IMR-90 (cell line): ENCODE measurements around the gene PNMA1. TPM values are rescaled to one million over a fixed set of nuclear protein-coding genes. Genes with fewer than 3 reads are reported as not detected.

Experiments used
- ATAC-seq: fragments of 200-7000 bp; cut with Tn5 transposase; 2 replicates; pipeline ENCODE4 v1.9.1; 2020; ENCODE audit warnings: low read depth, mild to moderate bottlenecking, moderate library complexity
- BruUV-seq: library from RNA; stranded (reverse); fragments of 400-500 nt; replicated peaks from 2 replicates; lab custom pipeline; 2021; lab: Mats Ljungman, UMichigan
- CTCF ChIA-PET: fragments of 300-600 bp; formaldehyde crosslinking; extraction: SDS; loops from one replicate; lab custom pipeline; 2021; ENCODE audit warnings: antibody characterized with exemption; lab: Yijun Ruan, JAX
- POLR2A ChIA-PET: fragments of 300-600 bp; sonication (Branson Sonifier 250); formaldehyde crosslinking; loops from one replicate; lab custom pipeline; 2022; ENCODE audit warnings: antibody characterized with exemption; ENCODE audit not compliant: unreplicated experiment; lab: Charles Lee
- DNase-seq: peaks from one replicate; pipeline ENCODE4 v3.0.0; 2013
- H2AFZ ChIP-seq: replicated peaks from 2 replicates; pipeline ENCODE3; 2013; ENCODE audit warnings: low read length, mild to moderate bottlenecking; ENCODE audit not compliant: poor library complexity
- H2AK5ac ChIP-seq: 2 replicates; pipeline ENCODE4 v1.6.1; 2013; ENCODE audit warnings: low read depth, low read length, inconsistent platforms
- H2AK9ac ChIP-seq: replicated peaks from 2 replicates; pipeline ENCODE3; 2013; ENCODE audit warnings: mild to moderate bottlenecking, low read depth, low read length, moderate library complexity; ENCODE audit not compliant: poor library complexity
- H2BK120ac ChIP-seq: 2 replicates; pipeline ENCODE4 v1.6.1; 2013; ENCODE audit warnings: low read depth, low read length, inconsistent platforms
- H2BK15ac ChIP-seq: 3 replicates; pipeline ENCODE4 v1.6.1; 2013; ENCODE audit warnings: low read depth, low read length, inconsistent platforms
- H2BK20ac ChIP-seq: 2 replicates; pipeline ENCODE4 v1.6.1; 2013; ENCODE audit warnings: low read depth, mild to moderate bottlenecking, inconsistent platforms, low read length, moderate library complexity
- H2BK5ac ChIP-seq: 2 replicates; pipeline ENCODE4 v1.6.1; 2013; ENCODE audit warnings: mild to moderate bottlenecking, low read depth, low read length, inconsistent platforms; ENCODE audit not compliant: poor library complexity, severe bottlenecking
- H3K14ac ChIP-seq: replicated peaks from 2 replicates; pipeline ENCODE4 v1.6.1; 2013; ENCODE audit warnings: low read depth, low read length, inconsistent platforms
- H3K18ac ChIP-seq: 2 replicates; pipeline ENCODE4 v1.6.1; 2013; ENCODE audit warnings: low read depth, low read length, control low read depth
- H3K23ac ChIP-seq: 2 replicates; pipeline ENCODE4 v1.6.1; 2013; ENCODE audit warnings: low read depth, low read length, inconsistent platforms
- H3K27ac ChIP-seq: 2 replicates; pipeline ENCODE4 v1.5.1; 2013; ENCODE audit warnings: mild to moderate bottlenecking, control low read depth, low read length; ENCODE audit not compliant: insufficient read depth
- H3K27me3 ChIP-seq: 2 replicates; pipeline ENCODE4 v1.6.1; 2013; ENCODE audit warnings: low read length; ENCODE audit not compliant: control insufficient read depth, insufficient read depth
- H3K36me3 ChIP-seq: 2 replicates; pipeline ENCODE4 v1.6.1; 2013; ENCODE audit warnings: low read length, mixed read lengths; ENCODE audit not compliant: control insufficient read depth, insufficient read depth
- H3K4ac ChIP-seq: 2 replicates; pipeline ENCODE4 v1.6.1; 2013; ENCODE audit warnings: low read depth, low read length, inconsistent platforms
- H3K4me1 ChIP-seq: 2 replicates; pipeline ENCODE4 v1.6.1; 2013; ENCODE audit warnings: low read length, mixed read lengths; ENCODE audit not compliant: control insufficient read depth, insufficient read depth
- H3K4me2 ChIP-seq: 2 replicates; pipeline ENCODE4 v1.6.1; 2013; ENCODE audit warnings: low read depth, mild to moderate bottlenecking, control low read depth, low read length, moderate library complexity
- H3K4me3 ChIP-seq: 2 replicates; pipeline ENCODE4 v1.5.1; 2013; ENCODE audit warnings: low read depth, mild to moderate bottlenecking, control low read depth, low read length, moderate library complexity; ENCODE audit not compliant: insufficient read depth
- H3K56ac ChIP-seq: 2 replicates; pipeline ENCODE4 v1.6.1; 2013; ENCODE audit warnings: low read length, inconsistent platforms; ENCODE audit not compliant: insufficient read depth; ENCODE audit errors: extremely low read depth
- H3K79me1 ChIP-seq, 2 experiments: 2 replicates each; pipeline ENCODE4 v1.6.1; 2013; ENCODE audit warnings: low read length in 2 of 2, inconsistent platforms in 1 of 2, low read depth in 1 of 2
- H3K9ac ChIP-seq: 2 replicates; pipeline ENCODE4 v1.6.1; 2013; ENCODE audit warnings: low read depth, low read length, control low read depth
- H3K9me1 ChIP-seq: 2 replicates; pipeline ENCODE4 v1.6.1; 2013; ENCODE audit warnings: low read length, inconsistent platforms; ENCODE audit not compliant: insufficient read depth
- H3K9me3 ChIP-seq: 2 replicates; pipeline ENCODE4 v1.6.1; 2013; ENCODE audit warnings: low read length; ENCODE audit not compliant: control insufficient read depth, insufficient read depth
- H4K20me1 ChIP-seq: 2 replicates; pipeline ENCODE4 v1.6.1; 2013; ENCODE audit warnings: low read length, inconsistent platforms; ENCODE audit not compliant: insufficient read depth
- H4K5ac ChIP-seq: 2 replicates; pipeline ENCODE4 v1.6.1; 2013; ENCODE audit warnings: mild to moderate bottlenecking, low read depth, low read length, control low read depth
- H4K8ac ChIP-seq, 2 experiments: 2 replicates each; pipeline ENCODE4 v1.6.1; 2013; ENCODE audit warnings: low read depth in 2 of 2, low read length in 2 of 2, control low read depth in 1 of 2, inconsistent platforms in 1 of 2
- H4K91ac ChIP-seq: 2 replicates; pipeline ENCODE4 v1.6.1; 2013; ENCODE audit warnings: low read depth, low read length, inconsistent platforms; ENCODE audit not compliant: insufficient read depth
- CEBPB ChIP-seq: IDR thresholded peaks from 2 replicates; pipeline ENCODE4 v1.6.1; 2012; ENCODE audit warnings: low read depth, low read length, improper control_type of control experiment
- CHD1 ChIP-seq: IDR thresholded peaks from 2 replicates; pipeline ENCODE4 v1.6.1; 2012; ENCODE audit warnings: low read depth, low read length, improper control_type of control experiment
- CTCF ChIP-seq: conservative IDR thresholded peaks from 2 replicates; pipeline ENCODE4 v1.5.1; 2012; ENCODE audit warnings: mild to moderate bottlenecking, low read depth, low read length, improper control_type of control experiment
- ELK1 ChIP-seq: fragments of 150-350 bp; IDR thresholded peaks from 2 replicates; pipeline ENCODE4 v1.6.1; 2016; ENCODE audit warnings: low read depth, mild to moderate bottlenecking, low read length, moderate library complexity, borderline replicate concordance
- FOS ChIP-seq: fragments of 150-350 bp; IDR thresholded peaks from 2 replicates; pipeline ENCODE4 v1.6.1; 2016; ENCODE audit warnings: low read depth, low read length
- MAFK ChIP-seq: IDR thresholded peaks from 2 replicates; pipeline ENCODE4 v1.6.1; 2012; ENCODE audit warnings: low read depth, low read length, improper control_type of control experiment
- MAZ ChIP-seq: IDR thresholded peaks from 2 replicates; pipeline ENCODE4 v1.6.1; 2012; ENCODE audit warnings: low read depth, mild to moderate bottlenecking, low read length, improper control_type of control experiment, moderate library complexity, borderline replicate concordance
- MXI1 ChIP-seq: IDR thresholded peaks from 2 replicates; pipeline ENCODE4 v1.6.1; 2012; ENCODE audit warnings: low read depth, mild to moderate bottlenecking, low read length, moderate library complexity, borderline replicate concordance
- NFE2L2 ChIP-seq: fragments of 150-350 bp; IDR thresholded peaks from 2 replicates; pipeline ENCODE4 v1.6.1; 2016; ENCODE audit warnings: low read depth, mild to moderate bottlenecking, low read length
- POLR2A ChIP-seq: IDR thresholded peaks from 2 replicates; pipeline ENCODE4 v1.6.1; 2012; ENCODE audit warnings: mild to moderate bottlenecking, low read depth, low read length
- RAD21 ChIP-seq: IDR thresholded peaks from 2 replicates; pipeline ENCODE4 v1.6.1; 2012; ENCODE audit warnings: low read length, improper control_type of control experiment
- RFX5 ChIP-seq: IDR thresholded peaks from 2 replicates; pipeline ENCODE4 v1.8.0; 2012; ENCODE audit warnings: low read depth, mild to moderate bottlenecking, low read length, moderate library complexity
- SMC3 ChIP-seq: fragments of 150-350 bp; IDR thresholded peaks from 2 replicates; pipeline ENCODE4 v1.6.1; 2016; ENCODE audit warnings: low read depth, mild to moderate bottlenecking, antibody characterized with exemption, low read length, moderate library complexity
- WGBS, 2 experiments: methylation state at CpG; one replicate each; pipeline versions ENCODE4 v1.1.5 to v1.1.7; 2013; ENCODE audit warnings: missing lambda C conversion rate in 2 of 2; ENCODE audit not compliant: insufficient read length in 1 of 2; ENCODE audit errors: extremely low coverage in 2 of 2; 5-methylcytosine and 5-hydroxymethylcytosine counted together
- dilution Hi-C: fragments of 300-500 bp; cut with HindIII; formaldehyde crosslinking; loops from one replicate; pipeline ENCODE4 v1.14.3; 2018; ENCODE audit warnings: low sequenced_read_pairs; ENCODE audit not compliant: unreplicated experiment
- in situ Hi-C: fragments of 300-500 bp; cut with MboI; formaldehyde crosslinking; loops from 3 replicates; pipeline ENCODE4 v1.14.3; 2019; ENCODE audit warnings: low sequenced_read_pairs, inconsistent platforms, mixed read lengths
- intact Hi-C: fragments of 100-400 bp; cut with micrococcal nuclease; formaldehyde crosslinking; loops from 2 replicates; pipeline ENCODE4 v1.10.0; 2022
- polyA plus RNA-seq, 3 experiments: library from polyadenylated mRNA; depleted of rRNA; stranded (reverse); fragments of >200 nt; gene quantifications; 2 replicates each; pipeline ENCODE4 v1.2.3, GENCODE V29; 2012; ENCODE audit warnings: low replicate concordance in 1 of 3
- total RNA-seq: library from RNA; depleted of rRNA; stranded (reverse); fragments of >200 nt; gene quantifications from 2 replicates; pipeline ENCODE4 v1.2.3, GENCODE V29; 2012
- TF ChIP-seq, protein P1 (sequence below): fragments of 150-350 bp; IDR thresholded peaks from 2 replicates; pipeline ENCODE4 v1.6.1; 2017; ENCODE audit warnings: mild to moderate bottlenecking, antibody characterized with exemption, low read length, low read depth

The PNMA1 gene
- total and polyA plus RNA-seq, 2 of the 4 experiments (the other 2 are of a cell fraction) = 6.5 to 28.2 TPM

DNA sequence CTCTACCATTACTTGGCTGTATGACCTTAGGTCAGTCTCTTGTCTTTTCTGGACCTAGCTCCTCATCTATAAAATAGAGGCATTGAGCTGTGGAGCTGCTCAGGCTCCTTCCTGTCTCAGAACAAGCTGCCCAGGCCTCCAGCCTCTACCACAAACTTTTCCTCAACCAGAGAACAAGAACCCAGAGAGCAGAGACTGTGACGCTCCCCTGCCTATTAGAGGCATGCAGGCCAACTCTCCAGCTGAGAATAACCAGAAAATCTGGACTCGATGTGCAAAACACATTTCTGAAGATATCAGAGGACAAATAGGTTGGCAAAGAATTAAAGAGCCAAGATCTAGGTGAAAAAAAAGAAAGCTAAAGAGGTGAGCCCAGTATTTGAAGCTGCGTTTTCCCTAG, 17.8 kb upstream of the PNMA1 start:
- no peak overlapping the region for H2AK9ac ChIP-seq
- H4K5ac ChIP-seq = no peak overlapping the region
- H3K14ac ChIP-seq = no peak overlapping the region
- peaks cover 1% of the 10 kb centered on the region; the same call in 1 of the 2 replicates for H3K4me1 ChIP-seq
- ChIA-PET CTCF (no interaction called here), POLR2A (interaction anchor here (0.7 kb wide), 1 partner anchor 18 kb away, joined by 4 read pairs; no protein-coding TSS in a partner anchor)
- H3K9me3 ChIP-seq = no peaks in the 10 kb centered on the region
- H3K18ac ChIP-seq = no peak overlapping the region
- peaks cover 15 to 69% of the 10 kb centered on the region in 2 experiments for H3K79me1 ChIP-seq
- TF ChIP-seq MAZ (no peak), POLR2A (no peak), SMC3 (no peak), CTCF (no peak), CHD1 (no peak), ELK1 (no peak), MAFK (no peak), RFX5 (no peak), FOS (no peak), CEBPB (no peak), MXI1 (no peak), NFE2L2 (no peak), RAD21 (no peak)
- TF ChIP-seq, protein P1, sequence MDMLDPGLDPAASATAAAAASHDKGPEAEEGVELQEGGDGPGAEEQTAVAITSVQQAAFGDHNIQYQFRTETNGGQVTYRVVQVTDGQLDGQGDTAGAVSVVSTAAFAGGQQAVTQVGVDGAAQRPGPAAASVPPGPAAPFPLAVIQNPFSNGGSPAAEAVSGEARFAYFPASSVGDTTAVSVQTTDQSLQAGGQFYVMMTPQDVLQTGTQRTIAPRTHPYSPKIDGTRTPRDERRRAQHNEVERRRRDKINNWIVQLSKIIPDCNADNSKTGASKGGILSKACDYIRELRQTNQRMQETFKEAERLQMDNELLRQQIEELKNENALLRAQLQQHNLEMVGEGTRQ = no peak
- in situ Hi-C loops = no loop called here
- no peak overlapping the region for H2BK15ac ChIP-seq
- H2BK20ac ChIP-seq = no peak overlapping the region
- intact Hi-C loops = no loop called here
- no peak overlapping the region for H3K56ac ChIP-seq
- no peak overlapping the region for H3K4ac ChIP-seq
- ATAC-seq = no peak
- WGBS, 2 experiments = 100% methylated on average over 2 of the region's 3 CpGs; no CpG with 5 or more reads in 1 of the 2 experiments
- H3K4me3 ChIP-seq = no peak overlapping the region
- peaks cover 44% of the 10 kb centered on the region for H3K36me3 ChIP-seq
- H3K4me2 ChIP-seq = no peak overlapping the region
- no peak overlapping the region for H4K8ac ChIP-seq
- H4K20me1 ChIP-seq = peaks cover 30% of the 10 kb centered on the region
- no peaks in the 10 kb centered on the region for H3K27me3 ChIP-seq
- no peak overlapping the region for H3K27ac ChIP-seq
- no peak for DNase-seq
- BruUV-seq = no TSS peak
- no peak overlapping the region for H2BK5ac ChIP-seq
- peaks cover 1% of the 10 kb centered on the region; the same call in 1 of the 2 replicates for H3K9me1 ChIP-seq
- H2AK5ac ChIP-seq = no peak overlapping the region
- H4K91ac ChIP-seq = no peak overlapping the region
- no peak overlapping the region for H3K9ac ChIP-seq
- H2AFZ ChIP-seq = no peak overlapping the region
- H2BK120ac ChIP-seq = no peak overlapping the region
- H3K23ac ChIP-seq = no peak overlapping the region
- dilution Hi-C loops = no loop called here
